ENCODE data around the gene KRT4. TPM values are rescaled to one million over a fixed set of nuclear protein-coding genes. Genes with fewer than 3 reads are reported as not detected.

Gene KRT4
- total and polyA plus RNA-seq, 2 experiments from 2014 or later, result not detected

DNA sequence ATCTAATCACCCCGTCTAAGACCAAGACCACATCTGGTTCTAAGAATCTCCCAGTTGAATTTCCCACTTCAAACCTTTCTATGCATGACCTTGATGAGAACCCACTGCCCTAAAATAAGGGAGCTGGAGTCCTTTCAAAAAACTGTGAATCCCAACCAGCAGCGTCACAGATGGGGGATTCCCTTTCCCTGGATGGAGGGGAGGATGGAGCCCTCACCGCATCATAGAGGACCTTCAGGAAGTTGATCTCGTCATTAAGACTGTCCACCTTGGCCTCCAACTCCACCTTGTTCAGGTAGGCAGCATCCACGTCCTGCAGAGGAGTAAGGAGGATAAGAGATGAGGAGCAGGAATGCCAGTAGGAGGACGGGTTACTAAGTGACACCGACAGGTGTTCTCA lies 4.8 kb downstream of the KRT4 start (continued):
- TF ChIP-seq ZNF462 (CRISPR knock-in tag; IDR thresholded peaks at IDR 0.05) (no peak), EZH2phosphoT487 (IDR thresholded peaks at IDR 0.05; ENCODE audit: unreplicated experiment) (no peak), ZNF114 (CRISPR knock-in tag; IDR thresholded peaks at IDR 0.05) (no peak), POLR2AphosphoS5 (IDR thresholded peaks at IDR 0.05; ENCODE audit: low read depth) (no peak)
- TF ChIP-seq, protein P1, sequence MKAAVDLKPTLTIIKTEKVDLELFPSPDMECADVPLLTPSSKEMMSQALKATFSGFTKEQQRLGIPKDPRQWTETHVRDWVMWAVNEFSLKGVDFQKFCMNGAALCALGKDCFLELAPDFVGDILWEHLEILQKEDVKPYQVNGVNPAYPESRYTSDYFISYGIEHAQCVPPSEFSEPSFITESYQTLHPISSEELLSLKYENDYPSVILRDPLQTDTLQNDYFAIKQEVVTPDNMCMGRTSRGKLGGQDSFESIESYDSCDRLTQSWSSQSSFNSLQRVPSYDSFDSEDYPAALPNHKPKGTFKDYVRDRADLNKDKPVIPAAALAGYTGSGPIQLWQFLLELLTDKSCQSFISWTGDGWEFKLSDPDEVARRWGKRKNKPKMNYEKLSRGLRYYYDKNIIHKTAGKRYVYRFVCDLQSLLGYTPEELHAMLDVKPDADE (IDR thresholded peaks at IDR 0.05), result no peak

DNA sequence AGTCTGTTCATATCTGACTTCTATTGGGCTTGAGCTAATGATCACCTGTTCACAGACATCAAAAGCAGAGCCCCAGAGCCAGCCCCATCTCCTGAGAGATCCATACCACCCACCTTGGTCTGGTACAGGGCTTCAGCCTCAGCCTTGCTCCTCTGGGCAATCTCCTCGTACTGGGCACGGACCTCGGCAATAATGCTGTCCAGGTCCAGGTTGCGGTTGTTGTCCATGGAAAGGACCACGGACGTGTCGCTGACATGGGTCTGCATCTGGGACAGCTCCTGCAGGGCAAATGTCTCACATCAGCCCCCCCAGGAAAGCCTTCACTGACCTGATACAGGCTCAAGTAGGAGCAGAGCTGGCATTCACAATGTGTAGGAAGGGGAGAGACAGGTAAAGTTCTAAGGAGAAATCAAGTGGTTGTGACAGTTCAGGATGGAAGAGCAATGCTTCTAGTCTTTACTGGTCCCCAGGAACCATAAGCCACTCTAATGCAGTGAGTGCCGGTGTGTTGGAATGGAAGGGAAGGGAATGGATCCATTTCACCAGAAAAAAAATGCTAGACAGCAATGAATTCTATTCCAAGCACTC lies 5.2 kb downstream of the KRT4 start:
- DNase-seq (ENCODE audit: low spot score) (no peak), ATAC-seq (no peak)
- Histone ChIP-seq H2AFZ (no peak overlapping the region), H3K9me2 (ENCODE audit: insufficient read depth) (peaks cover 15% of the 10 kb centered on the region), H3K27me3 (ENCODE audit: insufficient read depth) (no peaks in the 10 kb centered on the region), H3F3A (replicated peaks; ENCODE audit: low read depth) (no peaks in the 10 kb centered on the region), H3K4me3 (no peak overlapping the region), H3K27ac (ENCODE audit: low read depth) (no peak overlapping the region), H3K4me1 (ENCODE audit: insufficient read depth) (peaks cover 13% of the 10 kb centered on the region), H3K79me2 (replicated peaks; ENCODE audit: insufficient read depth) (no peaks in the 10 kb centered on the region), H3K36me3 (ENCODE audit: insufficient read depth) (no peaks in the 10 kb centered on the region), H3K4me2 (no peak overlapping the region), H4K20me1 (replicated peaks; ENCODE audit: insufficient read depth) (no peaks in the 10 kb centered on the region)
- Mint-ChIP-seq H3K9me3 (no peaks in the 10 kb centered on the region), H3K4me1 (peaks cover 15% of the 10 kb centered on the region; the same call in 2 of the 3 replicates), H3K36me3 (ENCODE audit: low read depth) (no peaks in the 10 kb centered on the region), H3K27me3 (ENCODE audit: insufficient read depth, low read depth, poor library complexity) (peaks cover 5% of the 10 kb centered on the region), H3K4me3 (no peak overlapping the region), H3K27ac (no peak overlapping the region)
- TF ChIP-seq JUNB (IDR thresholded peaks at IDR 0.05; ENCODE audit: unreplicated experiment), result no peak
- TF ChIP-seq ZNF114 (CRISPR knock-in tag; IDR thresholded peaks at IDR 0.05), result no peak
- TF ChIP-seq REST (IDR thresholded peaks at IDR 0.05; ENCODE audit: unreplicated experiment), result no peak
